HG03469 (cell line): Measurements from ENCODE around the gene SPRY4.
"Not testable (repeated sequence)": the region's sequence is repeated elsewhere in the genome, so short reads cannot be mapped to it uniquely, and the experiment has no call there.

Experiments used
- ATAC-seq: cut with Tn5 transposase; IDR thresholded peaks from one replicate; pipeline ENCODE4 v1.9.1; 2021; ENCODE audit warnings: mild to moderate bottlenecking, moderate library complexity, moderate number of reproducible peaks; ENCODE audit not compliant: unreplicated experiment

The SPRY4 gene

GRCh38 chr5:142324871-142325724 lies at the start of gene SPRY4:
TSS of gene SPRY4 (minus strand) at chr5:142325021. CDS start at chr5:142315108, 9,913 bp downstream.
- ATAC-seq, result peak; percentile 59

GRCh38 chr5:142368529-142368928 lies 43.7 kb upstream of the SPRY4 start:
- no peak for ATAC-seq

- no peak for ATAC-seq
Measured at GRCh38 chr5:142366007-142366406, 41.2 kb upstream of the SPRY4 start.

- ATAC-seq, result no peak
Measured at GRCh38 chr5:142364251-142365145, 39.7 kb upstream of the SPRY4 start.

- ATAC-seq, result no peak
Measured at GRCh38 chr5:142363619-142363963, 38.8 kb upstream of the SPRY4 start.

GRCh38 chr5:142362193-142362592 lies 37.4 kb upstream of the SPRY4 start:
- ATAC-seq, result not testable (repeated sequence)

GRCh38 chr5:142360607-142361120 lies 35.8 kb upstream of the SPRY4 start:
- ATAC-seq, result no peak

GRCh38 chr5:142360051-142360498 lies 35.3 kb upstream of the SPRY4 start:
- ATAC-seq, result no peak

GRCh38 chr5:142358648-142359047 lies 33.8 kb upstream of the SPRY4 start:
- ATAC-seq, result no peak

- ATAC-seq, result no peak
Measured at GRCh38 chr5:142358121-142358520, 33.3 kb upstream of the SPRY4 start.

GRCh38 chr5:142357469-142358090 lies 32.8 kb upstream of the SPRY4 start:
- ATAC-seq, result no peak

GRCh38 chr5:142356716-142357468 lies 32.1 kb upstream of the SPRY4 start:
- ATAC-seq, result peak; percentile 90

- no peak for ATAC-seq
Measured at GRCh38 chr5:142356349-142356715, 31.5 kb upstream of the SPRY4 start.

GRCh38 chr5:142353071-142353472 lies 28.3 kb upstream of the SPRY4 start:
- ATAC-seq, result no peak

GRCh38 chr5:142350021-142350420 lies 25.2 kb upstream of the SPRY4 start:
- no peak for ATAC-seq

GRCh38 chr5:142346706-142347105 lies 21.9 kb upstream of the SPRY4 start:
- ATAC-seq, result no peak

GRCh38 chr5:142344915-142345314 lies 20.1 kb upstream of the SPRY4 start:
- ATAC-seq, result not testable (repeated sequence)

- ATAC-seq, result no peak
Measured at GRCh38 chr5:142343531-142343930, 18.7 kb upstream of the SPRY4 start.

- no peak for ATAC-seq
Measured at GRCh38 chr5:142342128-142342981, 17.5 kb upstream of the SPRY4 start.
